GM21723 (cell line): Measurements from ENCODE around the gene LAMA5.

Experiments
- ATAC-seq: cut with Tn5 transposase; IDR thresholded peaks from one replicate; pipeline ENCODE4 v1.9.1; 2021; ENCODE audit warnings: mild to moderate bottlenecking, moderate library complexity; ENCODE audit not compliant: unreplicated experiment

Gene LAMA5

GRCh38 chr20:62372042-62372993, 5.2 kb upstream of the LAMA5 start:
- no peak for ATAC-seq

- ATAC-seq = no peak
Observed at GRCh38 chr20:62371588-62372041, 4.5 kb upstream of the LAMA5 start.

- ATAC-seq = no peak
Observed at GRCh38 chr20:62370807-62371587, 3.9 kb upstream of the LAMA5 start.

GRCh38 chr20:62370115-62370806, 3.1 kb upstream of the LAMA5 start:
- ATAC-seq = no peak

- ATAC-seq = no peak
Observed at GRCh38 chr20:62369815-62370114, 2.7 kb upstream of the LAMA5 start.

- ATAC-seq = no peak
Observed at GRCh38 chr20:62368976-62369814, 2.1 kb upstream of the LAMA5 start.

- ATAC-seq = no peak
Observed at GRCh38 chr20:62368392-62368975, 1.4 kb upstream of the LAMA5 start.

GRCh38 chr20:62367633-62368391, 700 bp upstream of the LAMA5 start:
- no peak for ATAC-seq

- ATAC-seq = no peak
Observed at GRCh38 chr20:62366370-62367135, 559 bp downstream of the LAMA5 start.

GRCh38 chr20:62365814-62366369, 1.2 kb downstream of the LAMA5 start:
- ATAC-seq = no peak

GRCh38 chr20:62364911-62365736, 2.0 kb downstream of the LAMA5 start:
- no peak for ATAC-seq

- ATAC-seq = no peak
Observed at GRCh38 chr20:62363920-62364851, 2.9 kb downstream of the LAMA5 start.

GRCh38 chr20:62362991-62363919, 3.9 kb downstream of the LAMA5 start:
- no peak for ATAC-seq

- no peak for ATAC-seq
Observed at GRCh38 chr20:62362590-62362940, 4.5 kb downstream of the LAMA5 start.

GRCh38 chr20:62361799-62362589, 5.1 kb downstream of the LAMA5 start:
- no peak for ATAC-seq
